Esophagus (tissue), 2 donors: Measurements from ENCODE around the gene ST6GALNAC5. TPM values are rescaled to one million over a fixed set of nuclear protein-coding genes. Genes with fewer than 3 reads are reported as not detected.

Experiments
- H3K27ac ChIP-seq, 2 donors: one replicate each; pipeline ENCODE4 v1.5.1; 2013; ENCODE audit warnings: low read depth in 2 of 2, mild to moderate bottlenecking in 2 of 2, inconsistent platforms in 1 of 2, low read length in 1 of 2, moderate library complexity in 1 of 2
- H3K27me3 ChIP-seq, 2 donors: one replicate each; pipeline ENCODE4 v1.6.1; 2013; ENCODE audit warnings: low read length in 2 of 2, control low read depth in 1 of 2, mild to moderate bottlenecking in 1 of 2; ENCODE audit not compliant: insufficient read depth in 2 of 2, control insufficient read depth in 1 of 2
- H3K36me3 ChIP-seq, 2 donors: one replicate each; pipeline ENCODE4 v1.6.1; 2013; ENCODE audit warnings: low read length in 1 of 2; ENCODE audit not compliant: control insufficient read depth in 2 of 2, insufficient read depth in 2 of 2
- H3K4me1 ChIP-seq, 2 donors: one replicate each; pipeline ENCODE4 v1.6.1; 2013; ENCODE audit warnings: low read length in 1 of 2; ENCODE audit not compliant: control insufficient read depth in 2 of 2, insufficient read depth in 2 of 2
- H3K4me3 ChIP-seq, 2 donors: one replicate each; pipeline ENCODE4 v1.5.1; 2013; ENCODE audit warnings: low read length in 2 of 2, mild to moderate bottlenecking in 2 of 2, low read depth in 1 of 2, moderate library complexity in 1 of 2
- H3K9me3 ChIP-seq, 2 donors: one replicate each; pipeline ENCODE4 v1.6.1; 2013; ENCODE audit warnings: mild to moderate bottlenecking in 2 of 2, low read depth in 1 of 2, low read length in 1 of 2, moderate library complexity in 1 of 2; ENCODE audit not compliant: control insufficient read depth in 2 of 2, insufficient read depth in 1 of 2
- WGBS, 2 donors: extraction: QIAGEN DNeasy Blood & Tissue Kit; methylation state at CpG; one replicate each; pipeline ENCODE4 v1.1.7; 2013; 5-methylcytosine and 5-hydroxymethylcytosine counted together
- polyA plus RNA-seq, 2 donors: library from polyadenylated mRNA; stranded (reverse); fragments of 200-250 nt; gene quantifications; one replicate each; pipeline ENCODE4 v1.2.3, GENCODE V29; 2013
- donor health status: healthy with polysubstance abuse.
- donor health status: Bipolar disorder and iron deficiency.

The ST6GALNAC5 gene
- polyA plus RNA-seq, 2 donors = 0.14 to 0.20 TPM

DNA sequence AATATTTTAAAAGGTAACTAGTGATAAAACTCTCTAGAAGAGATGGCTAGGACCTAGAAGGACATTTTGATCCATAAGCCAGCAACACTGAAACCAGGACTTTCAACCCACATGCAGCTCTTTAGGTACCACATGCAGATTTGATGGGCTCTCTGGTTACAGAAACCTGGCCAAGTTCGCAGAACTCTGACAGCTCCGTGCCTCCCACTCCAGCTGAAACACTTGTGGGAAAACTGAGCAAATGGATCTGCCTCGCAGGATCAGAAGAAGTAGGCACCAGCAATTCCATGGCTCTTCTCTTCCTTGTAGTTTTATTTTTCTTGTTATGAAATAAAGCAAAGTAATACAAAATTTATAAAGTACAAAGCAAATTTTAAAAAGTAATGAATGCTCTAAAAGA is 58.5 kb downstream of the ST6GALNAC5 start:
- 84 to 85% methylated on average over 3 of the region's 3 CpGs for WGBS, 2 donors
- Histone ChIP-seq H3K4me1 (no peaks in the 10 kb centered on the region), H3K36me3 (no peaks in the 10 kb centered on the region), H3K27me3 (peaks cover 0 to 2% of the 10 kb centered on the region in 2 donors), H3K4me3 (no peak overlapping the region), H3K27ac (no peak overlapping the region), H3K9me3 (no peaks in the 10 kb centered on the region)

DNA sequence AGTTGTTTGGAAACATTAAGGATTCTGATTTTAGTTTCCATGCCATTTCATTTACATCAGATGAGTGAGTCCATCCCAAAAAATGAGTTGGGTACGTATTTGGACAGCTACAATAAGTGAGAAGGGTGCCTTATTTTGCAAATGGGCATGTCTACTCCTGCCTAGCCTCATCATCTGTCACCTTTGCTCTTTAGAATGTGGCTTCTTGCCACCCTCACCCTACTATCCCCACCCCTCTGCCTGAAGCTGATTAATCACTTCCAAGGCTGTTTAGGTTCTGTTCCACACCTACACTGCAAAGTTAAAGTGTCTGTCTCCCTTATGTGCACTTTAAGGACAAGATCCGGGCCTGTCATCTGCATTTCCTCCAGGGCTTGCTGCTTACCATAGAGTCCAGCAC is 61.2 kb downstream of the ST6GALNAC5 start:
- H3K27me3 ChIP-seq = peaks cover 0 to 2% of the 10 kb centered on the region in 2 donors
- H3K36me3 ChIP-seq = no peaks in the 10 kb centered on the region
- no peak overlapping the region for H3K27ac ChIP-seq
- H3K4me3 ChIP-seq = no peak overlapping the region
- H3K4me1 ChIP-seq = no peaks in the 10 kb centered on the region
- WGBS, 2 donors = 53 to 61% methylated on average over 2 of the region's 2 CpGs
- no peaks in the 10 kb centered on the region for H3K9me3 ChIP-seq

DNA sequence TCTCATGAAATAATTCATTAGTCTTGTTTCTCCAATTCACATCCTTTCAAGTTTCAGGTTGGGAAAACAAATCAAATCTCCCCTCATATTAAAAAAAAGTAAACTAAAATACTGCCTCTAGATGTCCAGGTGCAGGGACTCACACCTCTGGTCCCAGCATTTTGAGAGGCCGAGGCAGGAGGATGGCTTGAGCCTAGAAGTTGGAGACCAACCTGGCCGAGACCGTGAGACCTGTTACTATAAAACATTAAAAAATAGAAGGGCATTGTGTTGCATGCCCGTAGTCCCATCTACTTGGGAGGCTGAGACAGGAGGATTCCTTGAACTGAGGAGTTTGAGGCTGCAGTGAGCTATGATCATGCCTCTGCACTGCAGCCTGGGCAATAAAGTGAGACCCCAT is 61.9 kb downstream of the ST6GALNAC5 start:
- Histone ChIP-seq H3K9me3 (no peaks in the 10 kb centered on the region), H3K4me3 (no peak overlapping the region), H3K27ac (no peak overlapping the region), H3K27me3 (peaks cover 0 to 2% of the 10 kb centered on the region in 2 donors), H3K36me3 (no peaks in the 10 kb centered on the region), H3K4me1 (no peaks in the 10 kb centered on the region)
- WGBS, 2 donors = 85 to 88% methylated on average over 4 of the region's 4 CpGs

DNA sequence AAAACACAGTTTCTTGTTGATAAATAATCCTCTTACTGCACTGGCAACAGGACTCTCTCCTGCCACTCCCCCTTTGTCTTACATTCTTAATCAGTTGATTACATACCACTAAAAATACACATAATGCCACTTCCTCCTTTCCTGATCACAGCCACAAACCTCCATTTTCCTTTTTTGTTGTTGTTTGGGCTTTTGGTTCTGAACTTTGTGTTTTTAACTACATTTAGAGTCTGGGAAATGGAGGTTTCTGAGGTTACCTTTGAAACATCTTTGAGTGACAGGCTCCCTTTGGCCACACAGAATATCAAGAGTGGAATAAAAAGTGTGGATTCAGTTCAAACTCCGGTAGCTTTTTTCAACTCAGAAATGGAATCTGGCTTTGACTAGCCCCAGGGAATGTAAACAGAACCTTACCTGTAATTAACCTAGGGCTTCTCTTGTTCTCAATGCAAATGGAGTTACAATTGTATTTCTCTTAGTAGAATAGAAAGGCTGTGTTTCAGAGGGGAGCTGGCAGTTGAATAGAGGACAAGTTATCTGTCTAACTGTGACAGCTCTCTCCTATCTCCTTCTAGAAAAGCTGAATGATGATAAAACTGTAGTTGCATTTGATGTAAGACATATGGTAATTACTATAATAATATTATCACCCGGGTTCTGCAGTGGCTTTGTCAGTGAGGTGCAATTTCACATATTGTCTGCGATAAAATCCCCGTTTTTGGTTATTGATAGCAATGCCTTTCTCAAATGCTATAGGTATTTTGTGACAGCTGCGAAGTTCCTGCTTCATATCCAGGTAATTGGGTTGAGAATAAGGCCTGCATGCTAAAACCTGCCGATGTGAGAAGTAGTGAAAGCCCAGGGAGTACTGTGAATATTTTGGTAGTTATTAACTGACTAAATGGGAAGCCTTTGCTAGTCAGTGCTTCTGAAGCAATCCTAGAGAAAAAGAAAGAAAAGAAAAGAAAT is 66.9 kb downstream of the ST6GALNAC5 start:
- Histone ChIP-seq H3K4me3 (no peak overlapping the region), H3K27me3 (no peaks in the 10 kb centered on the region), H3K36me3 (no peaks in the 10 kb centered on the region), H3K9me3 (no peaks in the 10 kb centered on the region), H3K27ac (no peak overlapping the region), H3K4me1 (no peaks in the 10 kb centered on the region)
- 51 to 60% methylated on average over 6 of the region's 6 CpGs for WGBS, 2 donors

DNA sequence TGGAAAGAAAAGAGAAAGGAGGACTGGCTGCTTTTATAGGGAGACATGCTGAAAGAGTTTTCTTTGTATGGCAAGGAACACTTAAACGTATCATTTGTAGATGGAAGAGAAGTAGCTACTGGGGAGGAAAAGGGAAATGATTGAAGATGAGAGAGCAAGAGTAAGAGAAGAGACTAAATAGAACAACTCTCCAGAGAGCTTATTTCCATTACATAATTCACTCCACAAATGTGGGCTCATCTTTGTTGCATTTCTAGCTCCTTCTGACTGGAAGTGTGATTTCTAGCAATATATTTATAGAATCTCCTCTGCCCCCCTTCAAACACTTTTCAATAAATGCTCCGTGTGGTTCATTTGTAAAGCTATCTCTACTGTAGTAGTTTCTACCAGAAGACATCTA is 71.0 kb downstream of the ST6GALNAC5 start:
- Histone ChIP-seq H3K27me3 (no peaks in the 10 kb centered on the region), H3K36me3 (no peaks in the 10 kb centered on the region), H3K9me3 (no peaks in the 10 kb centered on the region), H3K27ac (no peak overlapping the region), H3K4me1 (no peaks in the 10 kb centered on the region), H3K4me3 (no peak overlapping the region)
- 61 to 63% methylated on average over 2 of the region's 2 CpGs for WGBS, 2 donors

DNA sequence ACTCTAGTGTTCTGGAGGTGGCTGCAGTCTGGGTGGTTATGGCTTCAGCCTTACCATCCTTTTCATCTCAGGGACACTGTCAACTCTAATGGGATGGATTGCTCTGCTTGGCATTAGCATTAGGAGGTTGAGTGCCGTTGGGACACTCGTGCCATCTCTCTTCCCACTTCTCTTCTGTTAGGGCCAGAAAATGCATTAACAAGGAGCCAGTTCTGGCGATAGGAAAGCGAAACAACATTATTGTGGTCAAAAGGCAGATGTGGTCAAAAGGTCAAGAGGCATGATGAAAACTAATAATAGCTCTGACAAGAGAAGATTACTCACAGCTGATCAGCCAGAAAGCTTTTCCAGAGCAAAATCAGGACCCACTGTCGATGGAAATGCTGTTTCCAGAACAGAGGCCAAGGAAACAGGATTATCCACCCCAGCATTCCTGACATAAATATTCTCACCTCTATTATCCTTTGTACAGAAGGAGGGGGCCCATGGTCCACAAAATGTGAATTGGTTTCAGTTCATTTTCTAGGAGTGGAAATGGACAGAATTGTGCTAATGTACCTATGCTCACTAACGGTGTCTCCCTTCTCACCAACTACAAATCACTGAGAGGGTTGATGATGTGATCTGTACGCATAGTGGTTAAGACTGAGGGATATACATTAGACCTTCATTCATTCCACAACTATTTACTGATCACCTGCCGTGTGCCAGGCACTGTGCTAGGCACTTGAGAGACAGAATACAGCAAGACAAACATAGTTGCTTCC is 72.0 kb downstream of the ST6GALNAC5 start:
- WGBS, 2 donors = 62 to 69% methylated on average over 8 of the region's 8 CpGs
- Histone ChIP-seq H3K36me3 (no peaks in the 10 kb centered on the region), H3K9me3 (no peaks in the 10 kb centered on the region), H3K27me3 (no peaks in the 10 kb centered on the region), H3K4me1 (no peaks in the 10 kb centered on the region), H3K27ac (no peak overlapping the region), H3K4me3 (no peak overlapping the region)

DNA sequence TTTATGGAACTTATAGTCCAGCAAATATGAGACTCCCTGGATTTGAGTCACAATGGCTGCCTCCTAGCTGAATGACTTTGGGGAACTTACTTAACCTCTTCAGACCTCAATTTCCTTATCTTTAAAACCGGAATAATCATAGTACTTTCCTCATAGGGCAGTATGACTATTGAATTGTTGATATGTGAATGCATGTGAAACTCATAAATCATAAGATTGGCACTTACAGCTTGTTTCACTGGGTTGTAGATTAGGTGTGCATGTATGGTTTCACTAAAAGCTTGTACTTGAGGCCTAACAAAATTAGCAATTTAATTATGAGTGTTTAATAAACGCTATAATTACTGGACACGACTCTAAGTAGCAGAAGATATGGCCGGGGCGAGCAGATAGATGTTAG is 72.5 kb downstream of the ST6GALNAC5 start:
- WGBS, 2 donors = 85 to 89% methylated on average over 5 of the region's 5 CpGs

DNA sequence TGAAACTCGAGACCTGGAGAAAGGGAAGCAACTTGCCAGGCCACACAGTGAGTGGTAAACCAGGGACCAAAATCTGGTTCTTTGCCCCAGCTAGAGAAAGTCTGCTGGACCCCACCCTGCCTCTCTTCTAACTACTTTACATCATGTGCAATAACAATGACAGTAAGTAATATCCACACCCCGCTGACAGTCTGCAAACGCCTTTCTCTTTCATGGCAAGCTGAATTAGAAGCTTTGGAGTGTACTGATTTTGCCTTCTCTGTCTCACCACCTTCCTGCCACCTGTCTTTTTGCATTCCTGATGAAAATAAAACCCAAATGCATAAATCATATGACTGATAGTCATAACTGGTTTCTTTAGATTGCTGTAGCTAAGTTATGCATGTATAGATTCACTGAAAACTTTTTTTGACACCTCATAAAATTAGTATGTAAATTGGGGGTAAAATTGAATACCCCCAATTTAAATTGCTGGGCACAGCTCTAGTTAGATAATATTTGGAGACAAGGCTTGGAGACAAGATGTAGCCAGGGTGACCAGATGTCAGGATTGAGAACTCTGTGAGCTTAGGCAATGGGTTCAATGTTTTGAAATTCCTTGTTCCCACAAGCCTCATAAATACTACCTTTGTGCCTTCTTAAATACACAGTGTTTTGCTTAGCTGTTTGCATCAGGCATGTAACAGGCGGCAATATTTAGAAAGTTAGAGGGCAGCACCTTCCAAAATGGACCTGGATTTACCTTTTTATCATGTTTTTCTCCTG is 73.5 kb downstream of the ST6GALNAC5 start:
- Histone ChIP-seq H3K4me3 (no peak overlapping the region), H3K36me3 (no peaks in the 10 kb centered on the region), H3K27me3 (no peaks in the 10 kb centered on the region), H3K27ac (no peak overlapping the region), H3K4me1 (no peaks in the 10 kb centered on the region), H3K9me3 (no peaks in the 10 kb centered on the region)
- WGBS, 2 donors = 73 to 78% methylated on average over 4 of the region's 4 CpGs

More for the DNA sequence above, 72.5 kb downstream of the ST6GALNAC5 start:
- Histone ChIP-seq H3K27me3 (no peaks in the 10 kb centered on the region), H3K4me1 (no peaks in the 10 kb centered on the region), H3K4me3 (no peak overlapping the region), H3K27ac (no peak overlapping the region), H3K9me3 (no peaks in the 10 kb centered on the region), H3K36me3 (no peaks in the 10 kb centered on the region)

DNA sequence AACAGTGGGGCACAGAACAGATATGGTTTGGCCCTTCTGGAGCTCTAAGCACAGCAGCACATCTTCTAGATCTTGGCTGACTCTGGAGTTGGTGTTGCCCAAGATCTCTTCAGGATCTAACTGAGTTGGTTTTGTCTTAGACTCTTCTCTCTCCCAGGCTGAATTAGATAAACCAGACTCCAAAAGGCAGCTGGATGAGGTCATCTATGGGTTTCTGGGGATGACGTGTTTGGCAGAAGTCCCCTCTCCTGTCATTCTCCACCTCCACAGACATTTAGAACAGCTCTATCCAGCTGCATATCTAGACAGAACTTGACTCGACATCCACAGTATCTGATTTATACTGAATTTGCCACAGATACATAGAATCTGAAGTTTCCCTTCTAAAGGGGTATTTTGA is 75.3 kb downstream of the ST6GALNAC5 start:
- 65 to 73% methylated on average over 2 of the region's 2 CpGs for WGBS, 2 donors
- Histone ChIP-seq H3K4me1 (no peaks in the 10 kb centered on the region), H3K9me3 (no peaks in the 10 kb centered on the region), H3K27me3 (no peaks in the 10 kb centered on the region), H3K27ac (no peak overlapping the region), H3K4me3 (no peak overlapping the region), H3K36me3 (no peaks in the 10 kb centered on the region)
